Myometrial cell (primary cell): ENCODE results near the gene SSNA1. TPM values are rescaled to one million over a fixed set of nuclear protein-coding genes. Genes with fewer than 3 reads are reported as not detected.

Source experiments
- total RNA-seq: library from RNA; depleted of rRNA; stranded (reverse); fragments of >200 nt; gene quantifications from 2 replicates; pipeline ENCODE4 v1.2.3, GENCODE V29; 2015

Gene SSNA1
- 69.1 and 154 TPM in 2 replicates for total RNA-seq

GRCh38 chr9:137188490-137189296, at the start of gene SSNA1, which contains the start of gene ANAPC2:
SSNA1 (plus strand) TSS chr9:137188676; CDS start chr9:137188727, 51 bp downstream.
ANAPC2 (minus strand) TSS chr9:137188560; CDS start chr9:137188532, 28 bp downstream.

DNA sequence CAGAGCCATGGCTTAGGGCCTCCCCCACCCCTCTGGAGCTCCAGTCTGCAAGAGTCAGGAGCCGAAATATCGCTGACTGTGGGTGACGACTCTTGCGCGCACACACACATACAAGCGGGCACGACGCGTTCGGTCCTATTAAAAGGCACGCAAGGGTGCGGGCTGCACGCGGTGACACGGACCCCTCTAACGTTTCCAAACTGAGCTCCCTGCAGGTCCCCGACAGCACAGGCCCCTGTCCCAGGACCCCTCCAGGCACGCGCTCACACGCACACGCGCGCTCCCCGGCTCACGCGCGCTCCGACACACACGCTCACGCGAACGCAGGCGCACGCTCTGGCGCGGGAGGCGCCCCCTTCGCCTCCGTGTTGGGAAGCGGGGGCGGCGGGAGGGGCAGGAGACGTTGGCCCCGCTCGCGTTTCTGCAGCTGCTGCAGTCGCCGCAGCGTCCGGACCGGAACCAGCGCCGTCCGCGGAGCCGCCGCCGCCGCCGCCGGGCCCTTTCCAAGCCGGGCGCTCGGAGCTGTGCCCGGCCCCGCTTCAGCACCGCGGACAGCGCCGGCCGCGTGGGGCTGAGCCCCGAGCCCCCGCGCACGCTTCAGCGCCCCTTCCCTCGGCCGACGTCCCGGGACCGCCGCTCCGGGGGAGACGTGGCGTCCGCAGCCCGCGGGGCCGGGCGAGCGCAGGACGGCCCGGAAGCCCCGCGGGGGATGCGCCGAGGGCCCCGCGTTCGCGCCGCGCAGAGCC, 49.6 kb upstream of the SSNA1 start, which contains the start of gene GRIN1:
GRIN1 (plus strand) TSS at position 433 of the 746 bp plus-strand sequence. CDS start 333 bp downstream, outside the sequence.

DNA sequence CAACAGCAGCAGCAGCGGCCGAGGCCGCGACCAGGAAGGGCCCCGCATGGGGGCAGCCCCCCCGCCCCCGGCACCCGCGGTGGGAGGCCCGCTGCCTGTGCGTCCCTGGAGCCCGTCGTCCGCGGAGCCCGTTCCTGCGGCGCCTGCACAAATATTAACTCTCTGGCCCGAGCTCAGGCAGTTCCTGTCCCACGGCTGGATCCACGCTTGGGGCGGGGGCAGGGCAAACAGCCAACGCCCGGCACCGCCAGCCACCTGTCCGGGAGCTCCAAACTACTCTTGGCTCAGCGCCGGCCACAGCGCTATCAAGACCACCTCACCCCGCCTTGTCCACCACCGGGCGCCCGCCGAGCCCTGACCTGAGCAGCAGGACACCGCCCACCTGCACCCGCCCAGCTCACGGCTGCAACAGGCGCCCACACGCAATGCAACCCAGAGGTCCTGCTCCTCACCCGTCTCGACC, 18.5 kb upstream of the SSNA1 start, which contains the start of gene LRRC26:
LRRC26 (minus strand) TSS at position 156 of the 463 bp plus-strand sequence; CDS start at position 48, 108 bp downstream.

DNA sequence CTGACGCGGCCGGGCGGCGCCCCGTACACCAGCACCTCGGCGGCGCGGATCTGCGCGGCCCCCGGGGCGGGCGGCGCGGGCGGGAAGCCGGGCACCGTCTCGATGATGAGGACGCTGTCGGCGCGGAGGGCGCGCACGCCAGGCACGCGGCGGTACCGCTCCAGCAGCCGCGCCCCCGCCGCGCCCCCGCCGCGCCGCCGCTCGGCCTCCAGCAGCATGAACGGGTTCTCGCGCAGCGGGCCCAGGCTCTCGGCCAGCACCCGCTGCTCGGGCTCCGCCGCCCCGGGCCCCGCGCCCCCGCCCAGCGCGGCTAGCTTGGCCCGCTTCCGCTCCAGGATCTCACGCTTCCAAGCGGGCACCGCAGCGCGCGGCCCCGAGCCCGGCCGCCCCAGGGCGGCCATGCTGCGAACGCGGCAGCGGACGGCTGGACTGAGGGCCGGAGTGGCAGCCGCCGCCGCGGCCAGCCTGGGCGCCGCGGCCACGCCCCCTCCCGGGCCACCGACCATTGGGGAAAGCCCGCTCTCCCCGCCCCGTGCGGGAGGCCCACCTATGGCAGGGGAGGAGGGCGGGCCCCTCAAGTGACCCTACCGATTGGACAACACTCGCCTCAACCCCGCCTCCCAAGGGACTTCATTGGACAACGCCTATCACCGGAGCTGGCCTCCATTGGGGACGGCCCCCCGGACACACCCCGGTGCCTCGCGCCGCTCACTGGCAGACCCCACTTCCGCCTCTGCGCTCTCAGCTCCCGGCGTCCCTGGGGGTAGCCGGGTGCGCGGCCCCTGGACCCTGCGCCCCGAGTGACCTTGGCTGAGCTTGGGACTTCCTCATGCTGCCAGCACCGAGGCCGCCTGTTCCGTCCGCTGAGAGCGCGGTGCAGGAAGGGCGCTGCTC, 12.1 kb downstream of the SSNA1 start, which contains the start of gene TPRN:
TPRN (minus strand) TSS at position 431 of the 894 bp plus-strand sequence; CDS start at position 401, 30 bp downstream.

DNA sequence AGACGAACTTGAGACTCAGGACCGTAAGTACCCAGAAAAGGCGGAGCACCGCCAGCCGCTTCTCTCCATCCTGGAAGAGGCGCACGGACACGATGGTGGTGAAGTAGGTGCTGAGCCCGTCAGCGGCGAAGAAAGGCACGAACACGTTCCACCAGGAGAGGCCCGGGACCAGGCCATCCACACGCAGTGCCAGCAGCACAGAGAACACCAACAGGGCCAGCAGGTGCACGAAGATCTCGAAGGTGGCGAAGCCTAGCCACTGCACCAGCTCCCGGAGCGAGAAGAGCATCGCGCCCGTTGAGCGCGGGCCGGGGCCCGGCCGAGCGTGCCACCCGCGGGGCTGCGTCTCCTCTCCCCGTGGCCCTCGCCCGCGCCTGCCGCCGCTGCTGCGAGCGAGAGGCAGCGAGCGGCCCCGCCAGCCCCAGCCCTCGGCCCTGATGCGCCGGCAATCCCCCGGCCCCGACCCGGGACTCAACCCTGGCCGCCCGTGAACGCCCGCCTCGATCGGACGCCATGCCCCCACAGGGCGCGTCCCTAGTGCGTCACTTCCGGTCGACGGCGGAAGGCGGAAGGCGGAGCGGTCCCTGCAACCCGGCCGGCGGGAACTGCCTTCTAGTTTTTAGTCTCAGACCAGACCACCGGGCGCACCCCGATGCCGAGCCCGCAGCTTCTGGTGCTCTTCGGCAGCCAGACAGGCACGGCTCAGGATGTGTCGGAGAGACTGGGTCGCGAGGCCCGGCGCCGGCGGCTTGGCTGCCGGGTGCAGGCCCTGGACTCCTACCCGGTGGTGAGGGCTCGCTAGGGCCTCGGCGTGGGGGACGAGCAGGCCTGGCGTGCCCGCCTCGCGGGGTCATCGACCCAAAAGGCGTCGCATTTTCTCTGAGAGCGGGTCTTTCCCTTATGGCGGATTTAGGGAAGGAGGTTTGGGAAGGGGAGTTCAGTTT, 16.9 kb downstream of the SSNA1 start, which contains the start of the genes NDOR1 and TMEM203:
NDOR1 (plus strand) TSS at position 575 of the 944 bp plus-strand sequence; CDS start at position 653, 78 bp downstream.
TMEM203 (minus strand) TSS at position 523 of the 944 bp plus-strand sequence; CDS start at position 289, 234 bp downstream.

GRCh38 chr9:137222190-137223077, 34.0 kb downstream of the SSNA1 start, which contains the start of gene RNF208:
RNF208 (minus strand) TSS chr9:137222240; CDS start chr9:137221212, 1,028 bp downstream.

GRCh38 chr9:137224830-137225694, 36.6 kb downstream of the SSNA1 start, which contains the start of gene CYSRT1:
CYSRT1 (plus strand) TSS chr9:137225174; CDS start chr9:137225622, 448 bp downstream.

DNA sequence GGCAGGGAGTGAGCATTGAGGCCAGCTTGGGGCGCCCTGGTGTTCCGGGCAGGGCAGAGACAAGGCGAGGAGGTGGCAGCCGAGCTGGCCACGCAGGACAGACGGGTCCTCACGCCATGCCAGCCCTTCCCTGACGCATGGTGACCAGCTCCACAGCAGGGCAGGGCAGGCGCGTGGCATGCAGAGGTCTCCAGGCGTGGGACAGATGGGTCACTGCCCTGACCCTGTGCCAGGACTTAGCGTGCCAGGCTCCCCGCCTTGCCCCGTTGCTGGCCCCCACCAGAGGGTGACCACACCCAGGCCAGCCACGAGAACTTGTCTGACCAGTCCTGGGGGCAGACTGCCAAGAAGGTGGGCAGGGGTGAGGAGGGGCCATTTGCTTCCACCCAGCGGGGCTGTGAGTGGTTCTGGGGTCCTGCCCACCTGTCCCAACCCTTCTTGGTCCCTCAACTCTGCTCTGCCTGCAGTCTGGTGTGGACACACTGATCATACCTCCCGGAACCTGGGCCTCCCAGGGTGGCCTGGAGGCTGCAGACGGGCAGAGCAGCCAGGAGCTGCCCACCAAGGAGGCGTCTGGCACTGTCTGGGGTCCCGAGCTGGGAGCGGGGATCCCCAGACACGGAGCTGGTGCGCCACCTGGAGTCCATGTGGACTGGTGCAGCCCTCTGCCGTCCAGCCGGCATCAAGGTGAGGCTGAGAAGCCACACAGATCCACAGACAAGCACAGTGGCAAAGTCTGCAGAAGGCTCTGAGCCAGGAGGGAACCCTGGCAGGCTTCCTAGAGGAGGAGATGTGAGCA, 38.8 kb downstream of the SSNA1 start, which contains the start of gene RNF224:
RNF224 (plus strand) TSS at position 449 of the 799 bp plus-strand sequence. CDS start 834 bp downstream, outside the sequence.

DNA sequence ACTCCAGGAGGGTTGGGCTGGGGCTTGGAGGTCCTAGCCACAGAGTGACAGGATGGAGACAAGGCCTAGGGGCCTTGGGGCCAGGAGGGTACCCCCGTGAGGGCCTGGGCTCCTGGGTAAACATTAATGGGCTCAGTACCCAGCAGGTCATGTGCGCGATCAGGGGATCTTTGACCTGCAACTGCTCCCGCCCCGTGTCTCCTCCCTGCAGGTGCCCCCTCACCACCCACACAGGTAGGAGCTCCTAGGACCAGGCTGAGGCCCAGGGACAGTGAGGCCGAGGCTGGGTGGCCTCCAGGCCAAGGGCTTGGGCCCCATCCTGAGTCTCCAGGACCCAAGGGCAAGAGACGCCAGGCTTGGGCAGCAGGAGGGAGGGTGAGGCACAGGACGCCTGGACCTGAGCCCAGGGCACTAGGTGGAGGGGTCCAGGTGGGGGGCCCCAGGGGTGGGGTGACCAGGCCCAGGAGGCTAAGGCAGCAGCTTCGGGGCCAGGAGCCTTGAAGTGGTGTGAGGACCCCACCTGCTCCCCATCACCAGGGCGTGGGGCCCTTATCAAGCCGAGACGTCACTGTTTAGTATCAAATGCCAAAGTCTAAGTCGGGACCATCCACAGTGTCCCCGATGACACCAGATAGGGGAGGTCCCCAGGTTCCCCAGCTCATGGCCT, 42.4 kb downstream of the SSNA1 start, which contains the start of gene SLC34A3:
SLC34A3 (plus strand) TSS at position 197 of the 667 bp plus-strand sequence. CDS start 802 bp downstream, outside the sequence.

Other genes starting within 250 kb of the SSNA1 start
- 150 and 202 TPM in 2 replicates for gene FBXW5, start 243.9 kb upstream of the SSNA1 start, total RNA-seq
- not detected in 2 replicates for gene C8G, start 243.4 kb upstream of the SSNA1 start, total RNA-seq
- not detected in 2 replicates for gene LCN12, start 236.4 kb upstream of the SSNA1 start, total RNA-seq
- gene PTGDS, start 211.2 kb upstream of the SSNA1 start, total RNA-seq, result 16.1 and 28.3 TPM in 2 replicates
- 0.29 and 0.35 TPM in 2 replicates for gene LCNL1, start 205.7 kb upstream of the SSNA1 start, total RNA-seq
- gene PAXX, start 196.3 kb upstream of the SSNA1 start, total RNA-seq, result 38.8 and 45.3 TPM in 2 replicates
- gene CLIC3, start 192.1 kb upstream of the SSNA1 start, total RNA-seq, result 21.6 and 29.6 TPM in 2 replicates
- gene ABCA2, start 160.4 kb upstream of the SSNA1 start, total RNA-seq, result 12.8 and 52.2 TPM in 2 replicates
- not detected in 2 replicates for gene FUT7, start 156.6 kb upstream of the SSNA1 start, total RNA-seq
- gene NPDC1, start 142.5 kb upstream of the SSNA1 start, total RNA-seq, result 24.2 and 27.3 TPM in 2 replicates
- 0.58 TPM in 1 of 2 replicates, not detected in the other for gene ENTPD2, start 134.6 kb upstream of the SSNA1 start, total RNA-seq
- gene SAPCD2, start 118.1 kb upstream of the SSNA1 start, total RNA-seq, result 17.3 and 17.5 TPM in 2 replicates
- gene UAP1L1, start 111.2 kb upstream of the SSNA1 start, total RNA-seq, result 4.6 and 5.5 TPM in 2 replicates
- gene MAN1B1, start 101.7 kb upstream of the SSNA1 start, total RNA-seq, result 122 and 133 TPM in 2 replicates
- gene DPP7, start 73.9 kb upstream of the SSNA1 start, total RNA-seq, result 62.6 and 81.0 TPM in 2 replicates
- not detected in 2 replicates for gene GRIN1, start 49.5 kb upstream of the SSNA1 start, total RNA-seq
- not detected in 2 replicates for gene LRRC26, start 18.6 kb upstream of the SSNA1 start, total RNA-seq
- gene TMEM210, start 16.6 kb upstream of the SSNA1 start, total RNA-seq, result not detected in 2 replicates
- 10.7 and 16.3 TPM in 2 replicates for gene ANAPC2, start 116 bp upstream of the SSNA1 start, total RNA-seq
- 9.2 and 14.7 TPM in 2 replicates for gene TPRN, start 12.1 kb downstream of the SSNA1 start, total RNA-seq
- 36.5 and 50.7 TPM in 2 replicates for gene TMEM203, start 17.0 kb downstream of the SSNA1 start, total RNA-seq
- 12.4 and 19.0 TPM in 2 replicates for gene NDOR1, start 17.0 kb downstream of the SSNA1 start, total RNA-seq
- not detected in 2 replicates for gene RNF208, start 33.6 kb downstream of the SSNA1 start, total RNA-seq
- gene CYSRT1, start 36.5 kb downstream of the SSNA1 start, total RNA-seq, result 2.3 and 2.8 TPM in 2 replicates
- not detected in 2 replicates for gene RNF224, start 38.8 kb downstream of the SSNA1 start, total RNA-seq
- gene SLC34A3, start 42.2 kb downstream of the SSNA1 start, total RNA-seq, result not detected in 2 replicates
- gene TUBB4B, start 52.6 kb downstream of the SSNA1 start, total RNA-seq, result 798 and 901 TPM in 2 replicates
- gene STPG3, start 62.6 kb downstream of the SSNA1 start, total RNA-seq, result not detected in 2 replicates
- 55.5 and 60.5 TPM in 2 replicates for gene NELFB, start 66.7 kb downstream of the SSNA1 start, total RNA-seq
- gene TOR4A, start 89.0 kb downstream of the SSNA1 start, total RNA-seq, result 51.3 and 58.7 TPM in 2 replicates
- 0.18 TPM in 1 of 2 replicates, not detected in the other for gene NRARP, start 113.6 kb downstream of the SSNA1 start, total RNA-seq
- gene EXD3, start 234.5 kb downstream of the SSNA1 start, total RNA-seq, result 7.3 and 22.8 TPM in 2 replicates
- gene NOXA1, start 234.7 kb downstream of the SSNA1 start, total RNA-seq, result 0.18 TPM in 1 of 2 replicates, not detected in the other